GM21576 (cell line): ENCODE data around the gene FAU.
"Not testable (repeated sequence)": the region's sequence is repeated elsewhere in the genome, so short reads cannot be mapped to it uniquely, and the experiment has no call there.

Source experiments
- ATAC-seq: cut with Tn5 transposase; IDR thresholded peaks from one replicate; pipeline ENCODE4 v1.9.1; 2021; ENCODE audit warnings: mild to moderate bottlenecking, moderate library complexity; ENCODE audit not compliant: unreplicated experiment

The FAU gene

DNA sequence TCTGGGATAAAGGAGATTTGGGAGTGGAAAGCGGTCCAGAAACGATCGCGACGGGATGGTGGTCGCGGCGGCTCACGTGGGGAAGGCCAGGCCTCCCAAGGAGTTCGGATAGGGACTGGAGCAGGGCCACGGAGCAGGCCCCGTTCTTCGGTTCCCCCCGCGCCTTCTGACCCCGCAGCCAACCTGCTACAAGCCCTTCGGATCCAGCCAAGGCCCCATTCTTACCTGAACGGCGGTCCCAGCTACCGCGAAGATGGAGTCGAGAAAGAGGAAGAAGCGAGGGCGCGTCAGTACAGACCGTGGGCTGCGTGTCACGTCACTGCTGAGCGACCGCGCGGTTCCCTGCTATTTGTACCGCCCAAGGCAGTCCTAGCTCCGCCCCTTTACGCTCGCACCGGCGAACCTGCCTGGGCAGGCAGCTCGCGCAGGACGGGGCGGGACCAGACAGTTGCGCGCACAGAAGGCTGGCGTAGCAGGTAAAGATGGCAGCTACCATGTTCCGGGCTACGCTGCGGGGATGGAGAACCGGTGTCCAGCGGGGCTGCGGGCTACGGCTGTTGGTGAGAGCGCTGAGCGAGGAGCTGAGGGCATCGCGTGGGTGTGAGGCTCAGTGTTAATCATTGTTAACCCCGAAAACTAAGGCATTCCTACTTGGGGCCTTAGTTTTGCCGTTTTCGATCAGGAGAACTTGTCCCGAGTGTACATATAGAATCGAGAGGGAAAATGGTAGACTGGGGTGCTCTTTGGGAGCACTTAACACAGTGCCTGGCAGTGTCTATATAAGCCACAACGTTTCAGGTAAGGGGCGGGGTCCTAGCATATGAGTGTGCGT, at the start of gene FAU, which contains the start of gene MRPL49:
Gene FAU, minus strand, starts transcription at position 270 of the 832 bp plus-strand sequence. CDS start 321 bp downstream, outside the sequence.
Gene MRPL49, plus strand, starts transcription at position 457 of the 832 bp plus-strand sequence. Its CDS starts 26 bp downstream, at position 483.
- peak; percentile 64 for ATAC-seq

DNA sequence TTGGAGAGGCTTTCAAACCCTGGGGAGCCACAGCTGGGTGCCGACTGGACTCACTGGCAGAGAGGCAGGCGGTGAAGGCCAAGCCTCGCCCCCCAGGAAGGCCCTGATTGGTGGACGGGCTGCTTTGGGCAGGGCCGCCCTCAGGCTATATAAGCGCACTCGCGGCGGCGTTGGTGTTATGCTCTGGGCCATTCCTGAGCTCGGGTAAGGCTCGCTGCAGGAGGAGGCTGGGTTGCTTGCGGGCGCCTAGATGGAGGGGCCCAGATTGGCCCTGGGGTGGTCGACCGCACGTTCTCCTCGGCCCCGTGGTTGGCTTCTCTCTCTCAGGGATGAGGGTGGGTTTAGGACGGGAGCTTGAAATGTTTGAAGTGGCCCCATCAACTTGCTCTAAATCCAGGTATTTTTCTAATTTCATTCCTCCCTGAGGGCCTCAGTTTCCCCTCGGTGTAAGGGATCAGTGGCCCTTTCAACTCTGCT, 48.2 kb upstream of the FAU start, which contains the start of gene SPDYC:
Gene SPDYC, plus strand, starts transcription at position 176 of the 477 bp plus-strand sequence. CDS start 1,125 bp downstream, outside the sequence.
- no peak for ATAC-seq

DNA sequence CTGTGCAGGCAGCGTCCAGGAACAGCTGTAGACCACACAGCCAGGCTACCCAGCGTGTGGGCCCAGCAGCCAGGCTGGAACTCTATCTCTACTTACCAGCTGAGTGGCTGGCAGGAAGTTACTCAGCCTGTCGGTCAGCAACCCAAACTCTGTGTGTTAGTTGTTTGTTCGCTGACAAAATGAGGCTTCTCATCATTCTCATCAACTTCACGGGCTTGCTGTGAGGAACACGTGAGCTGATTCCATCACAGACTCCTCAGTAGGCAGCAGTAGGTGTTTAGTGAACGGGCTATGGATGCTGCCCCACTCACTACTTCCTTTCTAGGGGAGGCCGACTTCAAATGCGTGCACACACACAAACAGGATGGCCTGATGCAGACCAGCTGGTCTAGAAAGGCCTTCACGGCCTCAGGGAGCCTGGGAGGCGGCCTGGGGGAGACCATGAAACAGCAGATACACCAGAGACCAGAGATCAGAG, 47.3 kb upstream of the FAU start:
- ATAC-seq: no peak

DNA sequence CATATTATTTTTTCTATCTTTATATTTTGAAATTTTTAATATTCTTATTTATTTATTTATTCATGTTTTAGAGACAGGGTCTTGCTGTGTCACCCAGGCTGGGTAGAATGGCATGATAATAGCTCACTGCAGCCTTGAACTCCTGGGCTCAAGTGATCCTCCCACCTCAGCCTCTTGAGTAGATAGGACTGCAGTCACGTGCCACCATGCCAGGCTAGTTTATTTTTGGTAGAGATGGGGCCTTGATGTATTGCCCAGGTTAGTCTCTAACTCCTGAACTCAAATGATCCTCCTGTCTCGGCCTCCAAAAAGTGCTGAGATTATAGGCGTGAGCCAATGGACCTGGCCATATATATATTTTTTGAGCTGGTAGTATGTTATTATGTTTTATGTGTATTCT, 45.7 kb upstream of the FAU start:
- ATAC-seq: no peak

DNA sequence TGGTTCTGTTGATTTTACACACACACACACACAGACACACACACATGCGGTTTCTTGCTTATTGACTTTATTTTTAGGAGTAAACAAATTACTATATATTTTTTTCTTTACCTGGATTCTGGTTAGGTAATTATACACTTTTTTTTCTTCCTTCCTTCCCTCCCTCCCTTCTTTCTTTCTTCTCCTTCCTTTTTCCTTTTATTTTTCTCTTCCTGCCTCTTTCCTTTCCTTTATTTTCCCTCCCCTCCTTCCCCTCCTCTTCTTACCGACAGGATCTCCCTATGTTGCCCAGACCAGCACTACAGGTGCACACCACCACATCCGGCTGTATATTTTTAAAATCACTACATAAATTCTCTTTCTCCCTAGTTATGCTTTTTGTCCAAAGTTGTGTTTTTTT, 45.0 kb upstream of the FAU start:
- no peak for ATAC-seq

DNA sequence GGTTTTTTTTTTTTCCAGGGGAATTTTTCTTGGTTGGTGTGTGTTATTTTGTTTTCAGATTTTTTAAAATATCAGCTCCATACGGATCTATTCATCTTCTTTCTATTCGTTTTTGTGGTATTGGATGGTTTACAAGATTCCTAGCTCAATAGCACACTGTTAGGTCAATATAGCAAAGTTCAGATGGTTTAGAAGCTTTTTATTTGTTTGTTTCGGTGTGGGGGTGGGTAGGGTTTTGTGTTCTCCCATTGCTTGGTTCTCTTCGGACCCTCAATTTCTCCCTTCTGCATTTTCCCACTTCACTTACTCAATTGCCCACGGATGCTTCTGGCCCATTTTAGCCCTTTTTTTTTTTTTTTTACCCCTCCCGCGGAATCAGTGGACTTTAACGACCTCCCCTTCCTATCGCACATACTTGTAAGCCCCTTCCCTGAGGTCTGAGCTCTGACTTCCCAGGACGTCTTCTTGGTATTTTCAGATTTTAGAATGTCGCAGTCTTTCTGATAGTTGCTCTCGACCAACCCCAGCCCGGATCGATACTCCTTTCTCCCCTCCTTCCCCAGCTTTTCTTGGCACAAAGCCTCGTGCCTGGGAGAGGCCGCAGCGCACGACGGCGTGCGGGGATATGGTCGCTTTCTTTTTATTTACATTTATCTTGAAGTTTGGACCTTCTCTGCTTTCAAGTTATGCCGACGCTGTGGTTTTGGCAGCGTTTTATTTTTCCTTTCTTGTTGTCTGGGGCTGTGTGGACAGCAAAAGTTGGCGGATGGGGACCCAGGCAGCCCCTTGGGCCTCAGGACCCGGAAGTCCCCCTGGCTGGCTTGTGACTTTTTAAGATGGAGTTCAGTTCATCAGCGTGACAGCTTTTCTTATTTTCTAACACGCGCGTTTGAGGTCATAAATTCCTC, 43.7 kb upstream of the FAU start:
- ATAC-seq: no peak

DNA sequence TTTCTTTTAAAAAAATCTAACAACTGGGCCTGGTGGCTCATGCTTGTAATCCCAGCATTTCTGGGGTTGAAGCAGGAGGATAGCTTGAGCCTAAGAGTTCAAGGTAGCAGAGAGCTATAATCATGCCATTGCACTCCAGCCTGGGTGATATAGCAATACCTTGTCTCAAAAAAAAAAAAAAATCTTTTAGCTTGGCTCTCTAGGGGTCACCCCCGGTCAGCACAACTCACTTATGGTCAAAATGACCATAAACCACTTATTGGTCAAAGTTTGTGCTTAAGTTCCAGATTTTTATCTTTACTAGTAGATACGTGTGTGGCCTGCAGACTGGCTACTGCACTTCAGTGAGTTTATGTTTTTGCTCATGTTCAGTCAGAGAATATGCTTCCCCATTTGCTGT, 41.8 kb upstream of the FAU start:
- no peak for ATAC-seq

DNA sequence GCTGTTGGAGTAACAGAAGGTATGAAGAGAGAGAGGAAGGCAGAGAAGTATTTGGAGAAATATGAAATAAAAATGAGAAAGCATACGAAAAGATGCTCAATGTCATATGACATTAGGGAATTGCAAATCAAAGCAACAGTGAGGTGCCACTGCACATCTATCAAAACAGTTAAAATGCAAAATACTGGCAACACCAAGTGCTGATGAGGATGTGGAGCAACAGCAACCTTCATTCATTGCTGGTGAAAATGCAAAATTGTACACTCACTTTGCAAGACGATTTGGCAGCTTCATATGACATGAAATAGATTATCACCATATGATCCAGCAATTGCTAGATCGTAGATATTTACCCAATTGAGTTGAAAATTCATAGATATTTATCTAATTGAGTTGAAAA, 38.7 kb upstream of the FAU start:
- ATAC-seq: no peak

DNA sequence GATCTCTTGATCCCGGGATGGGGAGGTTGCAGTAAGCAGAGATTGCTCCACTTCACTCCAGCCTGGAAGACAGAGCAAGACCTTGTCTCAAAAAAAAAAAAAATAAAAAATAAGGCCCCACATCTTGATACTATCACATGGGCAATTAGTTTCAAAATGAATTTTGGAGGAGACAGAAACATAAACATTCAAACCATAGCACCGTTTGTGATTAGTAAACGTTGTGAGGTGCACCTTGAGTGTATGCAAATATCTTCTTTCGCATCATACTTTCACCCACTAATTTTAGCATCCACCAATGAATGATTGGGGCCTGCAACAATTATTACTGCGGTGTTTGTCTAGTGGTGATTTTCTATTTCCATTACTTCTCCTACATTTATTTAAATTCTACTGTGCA, 37.1 kb upstream of the FAU start:
- peak; percentile 75 for ATAC-seq

DNA sequence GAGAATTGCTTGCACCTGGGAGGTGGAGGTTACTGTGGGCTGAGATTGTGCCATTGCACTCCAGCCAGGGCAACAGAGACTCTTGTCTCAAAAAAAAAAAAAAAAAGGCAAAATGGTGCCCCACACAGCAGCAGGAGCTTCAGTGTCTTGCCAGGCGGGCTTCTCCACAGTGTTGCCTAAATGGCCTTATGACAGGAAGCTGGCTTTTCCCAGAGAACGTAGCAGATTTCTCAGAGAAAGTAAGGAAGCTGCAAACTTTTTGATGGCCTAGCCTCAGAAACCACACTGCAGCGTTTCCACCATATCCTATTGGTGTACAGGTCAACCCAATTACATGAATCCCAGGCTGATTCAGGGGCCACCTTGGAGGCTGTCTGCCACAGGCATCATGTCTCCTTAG, 35.4 kb upstream of the FAU start:
- no peak for ATAC-seq

DNA sequence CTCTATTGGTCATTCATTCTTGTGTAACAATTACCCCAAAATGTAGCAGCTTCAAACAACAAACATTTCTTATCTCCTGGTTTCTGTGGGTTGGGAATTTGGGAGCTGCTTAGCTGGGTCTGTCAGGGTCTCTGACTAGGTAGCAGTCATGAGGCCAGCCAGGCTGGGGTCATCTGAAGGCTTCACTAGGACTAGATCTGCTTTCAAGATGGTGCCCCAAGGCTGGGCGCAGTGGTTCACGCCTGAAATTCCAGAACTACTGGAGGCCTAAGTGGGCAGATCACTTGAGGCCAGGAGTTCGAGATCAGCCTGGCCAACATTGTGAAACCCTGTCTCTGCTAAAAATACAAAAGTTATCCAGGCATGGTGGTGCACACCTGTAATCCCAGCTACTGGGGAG, 35.0 kb upstream of the FAU start:
- ATAC-seq: no peak

DNA sequence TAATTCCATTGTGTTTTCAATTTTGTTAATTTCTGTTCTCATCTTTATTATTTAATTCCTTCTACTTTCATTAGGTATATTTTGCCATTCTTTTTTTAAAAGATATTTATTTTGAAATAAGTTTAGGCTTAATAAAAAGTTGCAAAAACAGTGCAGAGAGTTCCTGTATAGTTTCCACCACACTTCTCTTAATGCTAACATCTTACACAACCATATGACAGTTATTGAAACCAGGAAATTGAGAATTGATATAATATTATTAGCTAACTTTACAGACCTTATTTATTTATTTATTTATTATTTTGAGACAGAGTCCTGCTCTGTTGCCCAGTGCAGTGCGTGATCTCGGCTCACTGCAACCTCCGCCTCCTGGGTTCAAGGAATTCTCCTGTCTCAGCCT, 34.3 kb upstream of the FAU start:
- no peak for ATAC-seq

DNA sequence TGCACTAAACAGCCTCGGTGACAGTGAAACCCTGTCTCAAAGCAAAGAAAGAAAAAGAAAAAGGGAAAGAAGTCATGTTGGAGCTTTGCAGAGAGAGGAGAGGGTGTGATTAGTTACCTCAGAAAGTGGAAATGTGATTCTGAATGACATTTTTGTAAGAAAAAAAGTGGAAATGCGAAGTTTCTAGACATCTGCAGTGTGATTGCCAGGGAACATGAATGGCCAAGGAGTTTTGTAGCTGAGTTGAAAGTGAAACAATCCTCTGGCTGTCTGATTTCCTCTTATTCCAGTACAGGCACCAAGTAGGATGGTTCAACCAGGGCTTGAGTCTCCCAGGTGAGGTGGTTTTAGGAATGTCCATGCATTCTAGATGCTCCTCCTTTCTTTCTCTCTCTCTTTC, 30.2 kb upstream of the FAU start:
- ATAC-seq: no peak

DNA sequence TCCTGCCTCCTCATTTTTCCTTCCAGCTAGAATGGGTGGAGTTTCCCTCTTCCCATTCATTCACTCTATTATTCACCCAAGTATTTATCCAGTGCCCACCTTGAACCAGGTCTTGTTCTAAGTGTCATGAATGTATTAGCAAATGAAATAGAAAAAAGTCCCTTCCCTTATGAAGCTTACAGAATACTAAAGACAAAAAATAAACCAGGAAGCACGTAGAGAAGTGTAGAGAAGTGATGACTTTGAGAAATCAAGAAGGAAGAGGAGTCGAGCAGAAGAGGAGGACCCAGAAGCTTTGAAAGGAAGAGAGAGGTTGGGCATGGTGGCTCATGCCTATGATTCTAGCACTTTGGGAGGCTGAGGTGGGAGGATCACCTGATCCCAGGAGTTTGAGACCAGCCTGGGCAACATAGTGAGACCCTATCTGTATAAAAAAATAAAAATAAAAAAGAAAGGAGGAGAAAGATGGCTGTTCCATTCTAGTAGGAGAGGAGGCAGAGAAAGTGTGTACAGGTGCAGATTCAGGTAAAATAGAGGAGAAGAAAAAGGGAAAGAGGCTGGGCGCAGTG, 29.5 kb upstream of the FAU start:
- ATAC-seq: no peak

DNA sequence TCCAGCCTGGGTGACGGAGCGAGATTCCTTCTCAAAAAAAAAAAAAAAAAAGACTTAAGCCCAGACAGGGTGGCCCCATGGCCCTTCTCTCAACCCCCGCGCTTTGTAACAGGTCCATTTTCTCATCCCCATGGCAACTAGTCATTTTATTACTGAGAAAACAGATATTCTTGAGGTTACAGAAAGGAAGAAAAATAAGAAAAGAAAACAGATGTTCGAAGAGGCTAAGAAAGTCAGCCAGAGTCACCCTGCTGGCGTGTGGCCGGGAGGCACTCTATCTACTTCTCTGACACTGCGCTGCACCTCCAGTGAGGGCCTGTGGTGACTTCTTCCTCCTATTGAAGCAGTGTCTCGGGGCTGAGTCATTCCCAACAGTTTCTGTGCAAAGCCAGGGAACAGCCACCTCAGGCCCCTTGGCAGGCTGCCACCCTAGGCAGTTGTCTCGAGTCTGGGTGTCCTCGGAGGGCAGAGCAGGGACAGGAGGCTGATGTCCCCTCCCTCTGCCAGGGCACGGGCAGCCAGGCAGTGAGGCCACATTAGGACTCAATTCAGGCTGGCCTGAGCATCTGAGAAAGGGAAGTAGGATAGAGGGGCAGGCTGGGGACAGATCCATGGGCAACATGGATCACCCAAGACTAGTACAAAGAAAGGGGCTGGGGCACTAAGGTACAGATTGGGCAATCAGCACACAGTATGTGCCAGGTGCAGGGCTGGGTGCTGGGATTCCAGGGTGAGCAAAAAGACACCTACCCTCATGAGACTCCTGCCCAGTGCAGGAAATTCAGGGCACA, 28.8 kb upstream of the FAU start:
- ATAC-seq: no peak

DNA sequence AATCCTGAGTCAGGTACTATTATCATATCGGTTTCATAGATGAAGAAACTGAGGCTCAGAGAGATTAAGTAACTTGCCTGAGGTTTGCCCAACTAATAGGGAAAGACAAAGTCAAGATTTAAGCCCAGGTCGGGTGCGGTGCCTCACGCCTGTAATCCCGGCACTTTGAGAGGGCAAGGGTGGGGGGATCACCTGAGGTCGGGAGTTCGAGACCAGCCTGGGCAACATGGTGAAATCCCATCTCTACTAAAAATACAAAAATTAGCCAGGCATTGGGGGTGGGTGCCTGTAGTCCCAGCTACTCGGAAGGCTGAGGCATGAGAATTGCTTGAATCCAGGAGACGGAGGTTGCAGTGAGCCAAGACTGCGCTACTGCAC, 28.2 kb upstream of the FAU start:
- not testable (repeated sequence) for ATAC-seq

DNA sequence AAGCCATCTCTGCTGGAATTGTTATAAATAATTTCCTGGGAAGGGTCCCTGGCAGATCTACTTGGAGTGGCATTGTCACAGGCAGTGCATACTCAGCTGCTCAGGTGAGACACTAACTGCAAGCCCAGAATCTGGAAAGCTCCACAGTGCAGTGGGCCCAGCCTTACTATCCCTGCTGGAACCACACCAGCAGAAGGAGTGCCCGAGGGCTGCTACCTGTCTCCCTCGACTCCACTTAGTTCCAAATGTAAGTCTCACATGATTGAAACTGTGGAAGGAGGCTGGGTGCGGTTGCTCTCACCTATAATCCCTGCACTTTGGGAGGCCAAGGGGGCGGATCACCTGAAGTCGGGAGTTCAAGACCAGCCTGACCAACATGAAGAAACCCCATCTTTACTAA, 26.7 kb upstream of the FAU start:
- ATAC-seq: no peak

DNA sequence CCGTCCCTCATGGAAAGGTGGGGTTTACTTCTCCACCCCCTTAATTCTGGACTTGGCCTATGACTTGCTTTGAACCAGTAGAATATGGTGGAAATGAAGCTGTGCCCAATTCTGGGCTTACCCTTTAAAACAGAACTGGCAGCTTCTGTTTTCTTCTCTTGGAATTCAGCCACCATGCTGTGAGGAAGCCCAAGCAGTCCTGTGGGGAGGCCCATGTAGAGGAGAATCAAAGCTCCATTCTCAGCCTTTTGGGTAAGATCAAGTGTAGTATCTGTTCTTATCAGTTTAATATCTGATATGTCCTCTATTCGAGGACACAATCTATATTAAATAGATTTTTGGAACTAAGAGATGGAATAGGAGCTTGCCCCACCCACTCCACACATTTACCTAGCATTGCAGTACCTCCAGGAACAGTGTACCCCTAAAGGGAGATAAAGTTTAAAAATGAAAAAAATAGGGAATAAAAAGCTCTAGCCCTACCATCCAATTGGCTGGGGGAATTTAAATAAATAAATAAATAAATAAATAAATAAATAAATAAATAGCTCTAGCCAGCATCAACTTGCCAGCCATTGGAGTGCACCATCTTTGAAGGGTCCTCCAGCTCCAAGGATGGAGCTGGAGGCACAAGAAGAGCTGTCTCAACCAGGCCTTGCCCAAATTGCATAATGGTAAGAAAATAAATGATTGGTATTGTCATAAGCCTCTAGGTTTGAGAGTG, 25.6 kb upstream of the FAU start:
- no peak for ATAC-seq

DNA sequence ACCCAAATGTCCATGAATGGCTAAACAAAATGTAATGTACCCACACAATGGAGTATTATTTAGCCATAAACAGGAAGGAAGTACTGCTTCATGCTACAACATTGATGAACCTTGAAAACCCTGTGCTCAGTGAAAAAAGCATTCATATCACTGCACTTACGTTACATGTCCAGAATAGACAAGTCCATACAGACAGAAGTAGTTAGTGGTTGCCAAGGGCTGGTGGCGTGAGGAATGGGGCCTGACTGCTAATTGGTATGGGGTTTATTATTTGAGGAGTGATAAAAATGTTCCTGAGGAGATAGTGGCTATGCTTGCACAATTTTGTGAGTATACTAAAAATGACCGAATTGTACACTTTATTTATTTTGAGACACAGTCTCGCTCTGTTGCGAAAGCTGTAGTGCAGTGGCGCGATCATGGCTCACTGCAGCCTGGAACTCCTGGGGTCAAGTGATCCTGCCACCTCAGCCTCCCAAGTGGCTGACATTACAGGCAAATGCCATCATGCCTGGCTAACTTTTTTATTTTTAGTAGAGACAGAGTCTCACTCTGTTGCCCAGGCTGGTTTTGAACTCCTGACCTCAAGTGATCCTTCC, 20.1 kb upstream of the FAU start:
- no peak for ATAC-seq
